Activated CD4-positive, alpha-beta memory T cell treated with anti-CD3 and anti-CD28 coated beads, Interleukin-2, amount 10 ng/mL, durations not matched to agents 7 days and 5 days (primary cell): Measurements from ENCODE around the gene SDCCAG8. TPM values are rescaled to one million over a fixed set of nuclear protein-coding genes. Genes with fewer than 3 reads are reported as not detected.

ENCODE experiments used
- CTCF ChIA-PET: fragments of 350-600 bp; sonication (Branson Sonifier 250); formaldehyde crosslinking; loops from one replicate; lab custom pipeline; 2021; ENCODE audit warnings: antibody characterized with exemption, inconsistent platforms; lab: Charles Lee
- POLR2A ChIA-PET: fragments of 350-600 bp; sonication (Branson Sonifier 250); formaldehyde crosslinking; loops from one replicate; lab custom pipeline; 2021; ENCODE audit warnings: antibody characterized with exemption; lab: Charles Lee
- DNase-seq: peaks from one replicate; pipeline ENCODE4 v3.0.0-alpha.2; 2020
- H3K27ac Mint-ChIP-seq: one replicate; pipeline ENCODE4 v1.8.0; 2021; ENCODE audit warnings: mild to moderate bottlenecking, mixed read lengths
- H3K27me3 Mint-ChIP-seq: one replicate; pipeline ENCODE4 v1.8.0; 2021; ENCODE audit warnings: mixed read lengths
- H3K36me3 Mint-ChIP-seq: one replicate; pipeline ENCODE4 v1.8.0; 2021; ENCODE audit warnings: low read depth, mixed read lengths
- H3K4me1 Mint-ChIP-seq: one replicate; pipeline ENCODE4 v1.8.0; 2021; ENCODE audit warnings: mixed read lengths
- H3K4me3 Mint-ChIP-seq: one replicate; pipeline ENCODE4 v1.8.0; 2021; ENCODE audit warnings: mild to moderate bottlenecking, mixed read lengths
- H3K9me3 Mint-ChIP-seq: one replicate; pipeline ENCODE4 v1.8.0; 2021; ENCODE audit warnings: mixed read lengths
- total RNA-seq, 2 experiments: library from RNA; stranded (reverse); gene quantifications; one replicate each; pipeline ENCODE4 v1.2.3, GENCODE V29; 2021

Gene SDCCAG8
- total RNA-seq, 2 experiments from 2014 or later: 18.8 to 20.3 TPM

GRCh38 chr1:243257189-243257588, 1.3 kb downstream of the SDCCAG8 start:
- Mint-ChIP-seq H3K36me3 (peaks cover 6% of the 10 kb centered on the region), H3K27ac (no peak overlapping the region), H3K4me1 (peaks cover 29% of the 10 kb centered on the region), H3K4me3 (no peak overlapping the region), H3K9me3 (no peaks in the 10 kb centered on the region), H3K27me3 (no peaks in the 10 kb centered on the region)
- DNase-seq: no peak
- CTCF ChIA-PET: no interaction called here
- POLR2A ChIA-PET: interaction anchor here (3.5 kb wide), 1 partner anchor 156 kb away, joined by 16 read pairs; no protein-coding TSS in a partner anchor

- H3K4me3 Mint-ChIP-seq: no peak overlapping the region
- ChIA-PET CTCF (no interaction called here), POLR2A (no interaction called here)
- no peak overlapping the region for H3K27ac Mint-ChIP-seq
- H3K27me3 Mint-ChIP-seq: no peaks in the 10 kb centered on the region
- peaks cover 6% of the 10 kb centered on the region for H3K36me3 Mint-ChIP-seq
- no peaks in the 10 kb centered on the region for H3K9me3 Mint-ChIP-seq
- no peak for DNase-seq
- peaks cover 23% of the 10 kb centered on the region for H3K4me1 Mint-ChIP-seq
Observed at GRCh38 chr1:243258731-243259130, 2.9 kb downstream of the SDCCAG8 start.

- no peak overlapping the region for H3K4me3 Mint-ChIP-seq
- POLR2A ChIA-PET: no interaction called here
- H3K4me1 Mint-ChIP-seq: peaks cover 25% of the 10 kb centered on the region
- CTCF ChIA-PET: no interaction called here
- peaks cover 3% of the 10 kb centered on the region for H3K36me3 Mint-ChIP-seq
- no peak for DNase-seq
- no peak overlapping the region for H3K27ac Mint-ChIP-seq
- no peaks in the 10 kb centered on the region for H3K9me3 Mint-ChIP-seq
- H3K27me3 Mint-ChIP-seq: no peaks in the 10 kb centered on the region
Observed at GRCh38 chr1:243260221-243260880, 4.5 kb downstream of the SDCCAG8 start.

- POLR2A ChIA-PET: no interaction called here
Observed at GRCh38 chr1:243261390-243261789, 5.5 kb downstream of the SDCCAG8 start.

GRCh38 chr1:243264717-243265116, 8.9 kb downstream of the SDCCAG8 start:
- peaks cover 13% of the 10 kb centered on the region for H3K4me1 Mint-ChIP-seq
- no peak overlapping the region for H3K27ac Mint-ChIP-seq
- ChIA-PET CTCF (interaction anchor here (0.6 kb wide), 1 partner anchor 18 kb away, joined by 6 read pairs; no protein-coding TSS in a partner anchor), POLR2A (no interaction called here)
- H3K27me3 Mint-ChIP-seq: no peaks in the 10 kb centered on the region
- no peak overlapping the region for H3K4me3 Mint-ChIP-seq
- no peak for DNase-seq
- H3K9me3 Mint-ChIP-seq: no peaks in the 10 kb centered on the region
- H3K36me3 Mint-ChIP-seq: peaks cover 3% of the 10 kb centered on the region

More at GRCh38 chr1:243261390-243261789, 5.5 kb downstream of the SDCCAG8 start:
- peaks cover 22% of the 10 kb centered on the region for H3K4me1 Mint-ChIP-seq
- CTCF ChIA-PET: no interaction called here
- no peak for DNase-seq
- no peaks in the 10 kb centered on the region for H3K27me3 Mint-ChIP-seq
- no peak overlapping the region for H3K27ac Mint-ChIP-seq
- peaks cover 3% of the 10 kb centered on the region for H3K36me3 Mint-ChIP-seq
- H3K4me3 Mint-ChIP-seq: no peak overlapping the region
- H3K9me3 Mint-ChIP-seq: no peaks in the 10 kb centered on the region

GRCh38 chr1:243266231-243266630, 10.4 kb downstream of the SDCCAG8 start:
- POLR2A ChIA-PET: no interaction called here
- Mint-ChIP-seq H3K27ac (no peak overlapping the region), H3K4me3 (no peak overlapping the region), H3K9me3 (no peaks in the 10 kb centered on the region), H3K4me1 (peaks cover 11% of the 10 kb centered on the region), H3K27me3 (no peaks in the 10 kb centered on the region), H3K36me3 (peaks cover 9% of the 10 kb centered on the region)
- CTCF ChIA-PET: no interaction called here
- no peak for DNase-seq

- Mint-ChIP-seq H3K9me3 (no peaks in the 10 kb centered on the region), H3K4me1 (peaks cover 11% of the 10 kb centered on the region), H3K4me3 (no peak overlapping the region), H3K36me3 (peaks cover 9% of the 10 kb centered on the region), H3K27me3 (no peaks in the 10 kb centered on the region), H3K27ac (no peak overlapping the region)
- ChIA-PET CTCF (no interaction called here), POLR2A (no interaction called here)
- no peak for DNase-seq
Observed at GRCh38 chr1:243267471-243267880, 11.6 kb downstream of the SDCCAG8 start.

GRCh38 chr1:243267914-243268653, 12.2 kb downstream of the SDCCAG8 start:
- Mint-ChIP-seq H3K27ac (no peak overlapping the region), H3K27me3 (no peaks in the 10 kb centered on the region), H3K36me3 (peaks cover 9% of the 10 kb centered on the region), H3K4me3 (no peak overlapping the region), H3K4me1 (peaks cover 11% of the 10 kb centered on the region), H3K9me3 (no peaks in the 10 kb centered on the region)
- ChIA-PET POLR2A (no interaction called here), CTCF (no interaction called here)
- DNase-seq: no peak

GRCh38 chr1:243268751-243269460, 13.1 kb downstream of the SDCCAG8 start:
- no peak overlapping the region for H3K4me3 Mint-ChIP-seq
- H3K27me3 Mint-ChIP-seq: no peaks in the 10 kb centered on the region
- H3K27ac Mint-ChIP-seq: no peak overlapping the region
- CTCF ChIA-PET: no interaction called here
- peaks cover 13% of the 10 kb centered on the region for H3K36me3 Mint-ChIP-seq
- no peak for DNase-seq
- POLR2A ChIA-PET: no interaction called here
- H3K4me1 Mint-ChIP-seq: peaks cover 9% of the 10 kb centered on the region
- H3K9me3 Mint-ChIP-seq: no peaks in the 10 kb centered on the region

GRCh38 chr1:243269461-243269801, 13.6 kb downstream of the SDCCAG8 start:
- Mint-ChIP-seq H3K36me3 (peaks cover 16% of the 10 kb centered on the region), H3K9me3 (no peaks in the 10 kb centered on the region), H3K4me3 (no peak overlapping the region), H3K4me1 (peaks cover 8% of the 10 kb centered on the region), H3K27ac (no peak overlapping the region), H3K27me3 (no peaks in the 10 kb centered on the region)
- ChIA-PET POLR2A (no interaction called here), CTCF (no interaction called here)
- DNase-seq: no peak

- ChIA-PET POLR2A (no interaction called here), CTCF (no interaction called here)
- no peaks in the 10 kb centered on the region for H3K4me1 Mint-ChIP-seq
- H3K4me3 Mint-ChIP-seq: no peak overlapping the region
- H3K9me3 Mint-ChIP-seq: no peaks in the 10 kb centered on the region
- H3K27ac Mint-ChIP-seq: no peak overlapping the region
- DNase-seq: no peak
- no peaks in the 10 kb centered on the region for H3K27me3 Mint-ChIP-seq
- peaks cover 21% of the 10 kb centered on the region for H3K36me3 Mint-ChIP-seq
Observed at GRCh38 chr1:243270097-243270864, 14.4 kb downstream of the SDCCAG8 start.

- H3K9me3 Mint-ChIP-seq: no peaks in the 10 kb centered on the region
- DNase-seq: no peak
- H3K36me3 Mint-ChIP-seq: peaks cover 27% of the 10 kb centered on the region
- CTCF ChIA-PET: no interaction called here
- no peak overlapping the region for H3K27ac Mint-ChIP-seq
- H3K4me3 Mint-ChIP-seq: no peak overlapping the region
- H3K4me1 Mint-ChIP-seq: no peaks in the 10 kb centered on the region
- POLR2A ChIA-PET: no interaction called here
- no peaks in the 10 kb centered on the region for H3K27me3 Mint-ChIP-seq
Observed at GRCh38 chr1:243271996-243272395, 16.2 kb downstream of the SDCCAG8 start.
